Measurements from ENCODE around the gene ARFGEF3.

DNA sequence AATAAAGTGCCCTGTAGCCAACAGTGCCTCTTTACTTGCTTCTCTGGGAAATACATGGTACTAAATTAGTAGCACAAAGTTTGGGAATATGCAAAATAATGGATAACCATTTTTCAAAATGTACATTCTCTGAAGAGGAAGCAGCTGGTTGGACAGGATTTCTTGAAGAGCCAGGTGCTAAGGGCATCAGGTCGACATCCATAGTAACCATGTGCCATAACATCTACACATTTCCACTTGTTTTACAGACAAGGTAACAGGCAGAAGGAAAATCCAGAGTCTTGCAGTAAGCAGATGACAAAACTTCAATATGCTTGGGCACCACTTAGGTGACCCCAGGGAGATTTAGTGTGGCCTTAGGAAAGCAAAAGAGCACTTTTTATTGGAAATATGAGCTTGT, 179.4 kb downstream of the ARFGEF3 start:
- TF ChIP-seq, protein P1, sequence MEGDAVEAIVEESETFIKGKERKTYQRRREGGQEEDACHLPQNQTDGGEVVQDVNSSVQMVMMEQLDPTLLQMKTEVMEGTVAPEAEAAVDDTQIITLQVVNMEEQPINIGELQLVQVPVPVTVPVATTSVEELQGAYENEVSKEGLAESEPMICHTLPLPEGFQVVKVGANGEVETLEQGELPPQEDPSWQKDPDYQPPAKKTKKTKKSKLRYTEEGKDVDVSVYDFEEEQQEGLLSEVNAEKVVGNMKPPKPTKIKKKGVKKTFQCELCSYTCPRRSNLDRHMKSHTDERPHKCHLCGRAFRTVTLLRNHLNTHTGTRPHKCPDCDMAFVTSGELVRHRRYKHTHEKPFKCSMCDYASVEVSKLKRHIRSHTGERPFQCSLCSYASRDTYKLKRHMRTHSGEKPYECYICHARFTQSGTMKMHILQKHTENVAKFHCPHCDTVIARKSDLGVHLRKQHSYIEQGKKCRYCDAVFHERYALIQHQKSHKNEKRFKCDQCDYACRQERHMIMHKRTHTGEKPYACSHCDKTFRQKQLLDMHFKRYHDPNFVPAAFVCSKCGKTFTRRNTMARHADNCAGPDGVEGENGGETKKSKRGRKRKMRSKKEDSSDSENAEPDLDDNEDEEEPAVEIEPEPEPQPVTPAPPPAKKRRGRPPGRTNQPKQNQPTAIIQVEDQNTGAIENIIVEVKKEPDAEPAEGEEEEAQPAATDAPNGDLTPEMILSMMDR (tag by site-specific recombination; IDR thresholded peaks at IDR 0.05) = no peak
- TF ChIP-seq, protein P2, sequence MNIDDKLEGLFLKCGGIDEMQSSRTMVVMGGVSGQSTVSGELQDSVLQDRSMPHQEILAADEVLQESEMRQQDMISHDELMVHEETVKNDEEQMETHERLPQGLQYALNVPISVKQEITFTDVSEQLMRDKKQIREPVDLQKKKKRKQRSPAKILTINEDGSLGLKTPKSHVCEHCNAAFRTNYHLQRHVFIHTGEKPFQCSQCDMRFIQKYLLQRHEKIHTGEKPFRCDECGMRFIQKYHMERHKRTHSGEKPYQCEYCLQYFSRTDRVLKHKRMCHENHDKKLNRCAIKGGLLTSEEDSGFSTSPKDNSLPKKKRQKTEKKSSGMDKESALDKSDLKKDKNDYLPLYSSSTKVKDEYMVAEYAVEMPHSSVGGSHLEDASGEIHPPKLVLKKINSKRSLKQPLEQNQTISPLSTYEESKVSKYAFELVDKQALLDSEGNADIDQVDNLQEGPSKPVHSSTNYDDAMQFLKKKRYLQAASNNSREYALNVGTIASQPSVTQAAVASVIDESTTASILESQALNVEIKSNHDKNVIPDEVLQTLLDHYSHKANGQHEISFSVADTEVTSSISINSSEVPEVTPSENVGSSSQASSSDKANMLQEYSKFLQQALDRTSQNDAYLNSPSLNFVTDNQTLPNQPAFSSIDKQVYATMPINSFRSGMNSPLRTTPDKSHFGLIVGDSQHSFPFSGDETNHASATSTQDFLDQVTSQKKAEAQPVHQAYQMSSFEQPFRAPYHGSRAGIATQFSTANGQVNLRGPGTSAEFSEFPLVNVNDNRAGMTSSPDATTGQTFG (tag by site-specific recombination; IDR thresholded peaks at IDR 0.05; ENCODE audit: borderline replicate concordance) = no peak
